HL-60/S4 treated with retinoic acid at 250 ng/mL for 4 days and 3 days (cell line): Measurements from ENCODE around the gene OVCA2.

Experiments used
- in situ Hi-C: fragments of 300-500 bp; cut with MboI; formaldehyde crosslinking; loops from 2 replicates; pipeline ENCODE4 v1.7.0; 2022; ENCODE audit warnings: low sequenced_read_pairs

The OVCA2 gene

GRCh38 chr17:2053380-2054261 is 11.8 kb downstream of the OVCA2 start:
- in situ Hi-C loops, result no loop called here

GRCh38 chr17:2054262-2054511 is 12.4 kb downstream of the OVCA2 start:
- in situ Hi-C loops, result no loop called here

- in situ Hi-C loops, result no loop called here
Observed at GRCh38 chr17:2054512-2055291, 12.9 kb downstream of the OVCA2 start, which contains the start of gene HIC1. Gene HIC1, plus strand, starts transcription at chr17:2055103. Its CDS starts 1,588 bp downstream, at chr17:2056691.

GRCh38 chr17:2055292-2056205 is 13.7 kb downstream of the OVCA2 start:
- in situ Hi-C loops, result no loop called here

GRCh38 chr17:2056206-2057174 is 14.7 kb downstream of the OVCA2 start:
- in situ Hi-C loops, result no loop called here

- in situ Hi-C loops, result no loop called here
Observed at GRCh38 chr17:2057175-2057759, 15.4 kb downstream of the OVCA2 start.

- in situ Hi-C loops, result no loop called here
Observed at GRCh38 chr17:2057760-2058585, 16.2 kb downstream of the OVCA2 start.

- in situ Hi-C loops, result no loop called here
Observed at GRCh38 chr17:2058586-2059546, 17.0 kb downstream of the OVCA2 start.

- in situ Hi-C loops, result no loop called here
Observed at GRCh38 chr17:2059547-2060384, 17.9 kb downstream of the OVCA2 start.

GRCh38 chr17:2060385-2060658 is 18.5 kb downstream of the OVCA2 start:
- in situ Hi-C loops, result no loop called here

GRCh38 chr17:2060681-2061440 is 19.0 kb downstream of the OVCA2 start:
- in situ Hi-C loops, result no loop called here

- in situ Hi-C loops, result no loop called here
Observed at GRCh38 chr17:2061441-2061958, 19.7 kb downstream of the OVCA2 start.

- in situ Hi-C loops, result no loop called here
Observed at GRCh38 chr17:2062571-2063183, 20.9 kb downstream of the OVCA2 start.

GRCh38 chr17:2063261-2064146 is 21.7 kb downstream of the OVCA2 start:
- in situ Hi-C loops, result no loop called here

- in situ Hi-C loops, result no loop called here
Observed at GRCh38 chr17:2064147-2064489, 22.3 kb downstream of the OVCA2 start.
